Esophagus squamous epithelium (tissue), 4 donors: Measurements from ENCODE around the gene TMEM108.

Source experiments
- POLR2A ChIP-seq, 4 donors: fragments of 450-650 bp; IDR thresholded peaks; one replicate each; pipeline ENCODE4 v1.6.1; 2017; ENCODE audit warnings: antibody characterized with exemption in 4 of 4, mild to moderate bottlenecking in 4 of 4, moderate library complexity in 3 of 4
- TF ChIP-seq, protein P1 (sequence below), 6 experiments: fragments of 450-650 bp in 4 of 6; fragments of 200-600 bp in 2 of 6; sonication (generic) in 2 of 6; IDR thresholded peaks; one replicate each; pipeline ENCODE4 v1.5.1; 2016 to 2019; ENCODE audit warnings: antibody characterized with exemption in 6 of 6, mild to moderate bottlenecking in 4 of 6, moderate library complexity in 4 of 6

DNA sequence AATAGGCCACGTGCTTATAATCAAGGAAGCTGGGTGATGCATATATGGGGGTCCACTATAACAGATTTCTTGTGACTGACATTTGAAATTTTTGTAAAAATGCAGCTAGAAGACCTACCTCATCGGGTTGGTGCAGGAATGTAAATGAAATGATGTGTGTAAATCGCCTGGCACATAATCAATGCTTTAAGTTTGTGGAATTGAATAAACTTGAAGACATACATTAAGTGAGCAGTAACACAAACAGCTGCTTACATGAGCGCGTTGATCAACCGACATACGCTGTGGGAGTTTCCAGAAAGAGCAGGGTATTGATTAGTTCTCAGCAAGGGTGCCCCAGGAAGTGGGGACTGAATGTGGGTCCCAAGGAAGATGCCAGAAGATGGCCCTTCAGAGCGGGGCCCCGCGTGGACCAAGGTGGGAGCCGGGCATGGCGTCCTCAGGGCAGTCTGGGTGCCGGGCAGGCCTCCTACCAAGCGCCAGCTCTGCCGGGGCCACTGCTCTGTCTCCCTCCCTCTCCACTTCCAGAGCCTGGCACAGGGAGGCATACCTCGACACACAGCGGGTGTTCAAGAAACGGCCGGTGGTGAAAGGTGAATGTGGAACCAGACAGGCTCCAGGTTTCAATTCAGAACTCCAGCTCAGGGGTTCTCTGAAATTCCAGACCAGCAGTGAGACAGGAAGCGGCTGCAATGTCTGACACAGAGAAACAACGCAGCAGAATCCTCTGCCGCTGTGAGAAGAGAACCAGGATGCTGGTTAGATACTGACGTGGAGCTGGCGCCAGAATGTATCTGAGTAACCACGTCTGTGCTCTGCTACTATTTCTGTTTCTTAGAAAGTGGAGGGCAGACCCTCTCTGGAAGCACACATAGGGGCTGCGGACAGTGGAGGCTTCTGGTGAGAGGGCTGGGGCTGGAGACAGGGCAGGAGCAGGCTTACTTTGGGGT, 374.3 kb downstream of the TMEM108 start:
- TF ChIP-seq POLR2A (IDR thresholded peaks at IDR 0.05): no peak
- TF ChIP-seq, protein P1, sequence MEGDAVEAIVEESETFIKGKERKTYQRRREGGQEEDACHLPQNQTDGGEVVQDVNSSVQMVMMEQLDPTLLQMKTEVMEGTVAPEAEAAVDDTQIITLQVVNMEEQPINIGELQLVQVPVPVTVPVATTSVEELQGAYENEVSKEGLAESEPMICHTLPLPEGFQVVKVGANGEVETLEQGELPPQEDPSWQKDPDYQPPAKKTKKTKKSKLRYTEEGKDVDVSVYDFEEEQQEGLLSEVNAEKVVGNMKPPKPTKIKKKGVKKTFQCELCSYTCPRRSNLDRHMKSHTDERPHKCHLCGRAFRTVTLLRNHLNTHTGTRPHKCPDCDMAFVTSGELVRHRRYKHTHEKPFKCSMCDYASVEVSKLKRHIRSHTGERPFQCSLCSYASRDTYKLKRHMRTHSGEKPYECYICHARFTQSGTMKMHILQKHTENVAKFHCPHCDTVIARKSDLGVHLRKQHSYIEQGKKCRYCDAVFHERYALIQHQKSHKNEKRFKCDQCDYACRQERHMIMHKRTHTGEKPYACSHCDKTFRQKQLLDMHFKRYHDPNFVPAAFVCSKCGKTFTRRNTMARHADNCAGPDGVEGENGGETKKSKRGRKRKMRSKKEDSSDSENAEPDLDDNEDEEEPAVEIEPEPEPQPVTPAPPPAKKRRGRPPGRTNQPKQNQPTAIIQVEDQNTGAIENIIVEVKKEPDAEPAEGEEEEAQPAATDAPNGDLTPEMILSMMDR (IDR thresholded peaks at IDR 0.05): no peak
